Esophagus squamous epithelium (tissue), 4 donors: Measurements from ENCODE around the gene OR2G3.

ENCODE experiments used
- POLR2A ChIP-seq, 4 donors: fragments of 450-650 bp; IDR thresholded peaks; one replicate each; pipeline ENCODE4 v1.6.1; 2017; ENCODE audit warnings: antibody characterized with exemption in 4 of 4, mild to moderate bottlenecking in 4 of 4, moderate library complexity in 3 of 4
- TF ChIP-seq, protein P1 (sequence below), 6 experiments: fragments of 450-650 bp in 4 of 6; fragments of 200-600 bp in 2 of 6; sonication (generic) in 2 of 6; IDR thresholded peaks; one replicate each; pipeline ENCODE4 v1.5.1; 2016 to 2019; ENCODE audit warnings: antibody characterized with exemption in 6 of 6, mild to moderate bottlenecking in 4 of 6, moderate library complexity in 4 of 6

- TF ChIP-seq, protein P1, sequence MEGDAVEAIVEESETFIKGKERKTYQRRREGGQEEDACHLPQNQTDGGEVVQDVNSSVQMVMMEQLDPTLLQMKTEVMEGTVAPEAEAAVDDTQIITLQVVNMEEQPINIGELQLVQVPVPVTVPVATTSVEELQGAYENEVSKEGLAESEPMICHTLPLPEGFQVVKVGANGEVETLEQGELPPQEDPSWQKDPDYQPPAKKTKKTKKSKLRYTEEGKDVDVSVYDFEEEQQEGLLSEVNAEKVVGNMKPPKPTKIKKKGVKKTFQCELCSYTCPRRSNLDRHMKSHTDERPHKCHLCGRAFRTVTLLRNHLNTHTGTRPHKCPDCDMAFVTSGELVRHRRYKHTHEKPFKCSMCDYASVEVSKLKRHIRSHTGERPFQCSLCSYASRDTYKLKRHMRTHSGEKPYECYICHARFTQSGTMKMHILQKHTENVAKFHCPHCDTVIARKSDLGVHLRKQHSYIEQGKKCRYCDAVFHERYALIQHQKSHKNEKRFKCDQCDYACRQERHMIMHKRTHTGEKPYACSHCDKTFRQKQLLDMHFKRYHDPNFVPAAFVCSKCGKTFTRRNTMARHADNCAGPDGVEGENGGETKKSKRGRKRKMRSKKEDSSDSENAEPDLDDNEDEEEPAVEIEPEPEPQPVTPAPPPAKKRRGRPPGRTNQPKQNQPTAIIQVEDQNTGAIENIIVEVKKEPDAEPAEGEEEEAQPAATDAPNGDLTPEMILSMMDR (IDR thresholded peaks at IDR 0.05), result peak in 3 of 6 experiments; percentile 8 to 27 (median 17)
- no peak for TF ChIP-seq POLR2A (IDR thresholded peaks at IDR 0.05)
Observed at GRCh38 chr1:247576514-247576913, 28.9 kb upstream of the OR2G3 start.
